ACC112 (cell line): ENCODE data around the gene NPPB.
"Not testable (repeated sequence)": the region's sequence is repeated elsewhere in the genome, so short reads cannot be mapped to it uniquely, and the experiment has no call there.

ENCODE experiments used
- H2AFZ ChIP-seq: fragments of 200-600 bp; sonication (generic); one replicate; pipeline ENCODE4 v1.6.0; 2017; ENCODE audit warnings: antibody characterized with exemption, low read length; ENCODE audit not compliant: unreplicated experiment
- H3K27ac ChIP-seq: fragments of 200-600 bp; sonication (generic); 2 replicates; pipeline ENCODE4 v1.5.1; 2014; ENCODE audit warnings: low read depth, mild to moderate bottlenecking, antibody characterized with exemption, low read length, moderate library complexity
- H3K27me3 ChIP-seq: fragments of 200-600 bp; sonication (generic); 2 replicates; pipeline ENCODE4 v1.6.1; 2014; ENCODE audit warnings: mild to moderate bottlenecking, antibody characterized with exemption, low read length, moderate library complexity, mixed read lengths; ENCODE audit not compliant: insufficient read depth
- H3K36me3 ChIP-seq: fragments of 200-600 bp; sonication (generic); 2 replicates; pipeline ENCODE4 v1.6.1; 2016; ENCODE audit warnings: mild to moderate bottlenecking, antibody characterized with exemption, low read length, moderate library complexity, mixed read lengths; ENCODE audit not compliant: insufficient read depth
- H3K4me1 ChIP-seq: fragments of 200-600 bp; sonication (generic); one replicate; pipeline ENCODE4 v1.6.1; 2016; ENCODE audit warnings: low read length, mixed read lengths; ENCODE audit not compliant: insufficient read depth, unreplicated experiment, control insufficient read depth
- H3K4me3 ChIP-seq: fragments of 200-600 bp; sonication (generic); 2 replicates; pipeline ENCODE4 v1.5.1; 2014; ENCODE audit warnings: mild to moderate bottlenecking, low read depth, low read length
- H3K79me2 ChIP-seq: fragments of 200-600 bp; sonication (generic); one replicate; pipeline ENCODE4 v1.6.0; 2016; ENCODE audit warnings: low read length; ENCODE audit not compliant: control insufficient read depth, unreplicated experiment, insufficient read depth

NPPB gene

DNA sequence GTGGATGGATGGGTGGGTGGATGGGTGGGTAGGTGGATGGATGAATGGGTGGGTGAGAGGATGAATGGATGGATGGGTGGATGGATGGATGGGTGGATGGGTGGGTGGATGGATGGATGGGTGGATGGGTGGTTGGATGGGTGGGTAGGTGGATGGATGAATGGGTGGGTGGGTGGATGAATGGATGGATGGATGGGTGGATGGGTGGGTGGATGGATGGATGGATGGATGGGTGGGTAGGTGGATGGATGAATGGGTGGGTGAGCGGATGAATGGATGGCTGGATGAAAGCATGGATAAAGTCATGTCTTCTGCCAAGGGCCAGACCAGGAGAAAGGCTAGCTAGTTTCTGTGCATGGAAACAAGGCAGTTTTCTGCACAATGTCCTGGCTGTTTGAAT lies 35.8 kb upstream of the NPPB start:
- H3K27me3 ChIP-seq: peaks cover 36% of the 10 kb centered on the region
- not testable (repeated sequence) for H3K4me3 ChIP-seq, H3K36me3 ChIP-seq, H3K4me1 ChIP-seq, H2AFZ ChIP-seq, H3K27ac ChIP-seq, H3K79me2 ChIP-seq

DNA sequence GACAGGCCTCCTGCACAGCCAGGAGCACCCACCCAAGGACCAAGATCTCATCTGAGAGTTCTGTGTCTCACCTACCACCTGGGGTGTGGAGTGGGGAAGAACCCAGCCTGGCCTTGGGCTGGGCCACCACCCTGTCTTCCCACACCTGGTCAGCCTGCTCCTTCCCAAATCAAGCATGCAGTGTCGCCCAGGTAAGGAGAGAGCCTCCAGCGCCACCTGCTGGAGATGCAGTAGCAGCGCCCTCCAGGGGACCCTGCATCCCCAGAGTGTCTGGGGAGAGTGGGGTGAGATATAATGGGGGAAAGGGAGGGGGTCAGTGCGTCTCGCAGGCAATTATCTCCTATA lies 35.1 kb upstream of the NPPB start:
- no peak overlapping the region for H3K27ac ChIP-seq
- H3K36me3 ChIP-seq: no peaks in the 10 kb centered on the region
- H3K27me3 ChIP-seq: peaks cover 31% of the 10 kb centered on the region
- no peaks in the 10 kb centered on the region for H3K4me1 ChIP-seq
- no peak overlapping the region for H3K4me3 ChIP-seq
- no peaks in the 10 kb centered on the region for H3K79me2 ChIP-seq
- H2AFZ ChIP-seq: no peak overlapping the region

DNA sequence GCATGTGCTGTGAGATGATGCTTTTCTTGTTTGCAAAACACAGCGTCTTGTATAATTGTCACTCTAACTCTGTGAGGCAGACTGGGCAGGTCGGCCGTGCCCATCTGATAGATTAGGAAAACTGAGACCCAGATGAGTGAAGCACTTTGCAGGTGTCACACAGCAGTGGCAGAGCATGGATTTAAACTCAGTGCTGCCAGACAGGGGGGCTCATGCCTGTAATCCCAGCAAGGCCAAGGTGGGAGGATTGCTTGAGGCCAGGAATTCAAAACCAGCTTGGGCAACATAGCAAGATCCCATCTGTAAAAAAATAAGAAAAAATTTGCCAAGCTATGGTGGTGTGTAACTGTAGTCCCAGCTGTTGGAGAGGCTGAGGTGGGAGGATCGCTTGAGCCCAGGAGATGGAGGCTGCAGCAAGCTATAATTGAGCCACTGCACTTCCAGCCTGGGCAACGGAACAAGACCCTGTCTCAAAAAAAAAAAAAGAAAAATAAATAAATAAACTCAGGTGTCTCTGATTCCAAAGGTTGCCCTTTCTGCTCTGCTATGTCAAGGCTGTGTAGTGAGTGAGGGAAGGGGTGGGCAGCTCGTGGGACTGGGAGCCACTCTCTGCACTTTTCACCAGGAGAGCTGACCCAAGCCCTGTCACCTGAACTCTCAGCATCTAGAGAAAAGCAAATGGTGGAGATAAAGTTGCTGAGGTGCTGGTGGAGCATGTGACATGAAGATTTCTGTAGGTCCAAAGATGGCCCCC lies 32.9 kb upstream of the NPPB start:
- H3K4me3 ChIP-seq: no peak overlapping the region
- no peak overlapping the region for H2AFZ ChIP-seq
- H3K27ac ChIP-seq: no peak overlapping the region

DNA sequence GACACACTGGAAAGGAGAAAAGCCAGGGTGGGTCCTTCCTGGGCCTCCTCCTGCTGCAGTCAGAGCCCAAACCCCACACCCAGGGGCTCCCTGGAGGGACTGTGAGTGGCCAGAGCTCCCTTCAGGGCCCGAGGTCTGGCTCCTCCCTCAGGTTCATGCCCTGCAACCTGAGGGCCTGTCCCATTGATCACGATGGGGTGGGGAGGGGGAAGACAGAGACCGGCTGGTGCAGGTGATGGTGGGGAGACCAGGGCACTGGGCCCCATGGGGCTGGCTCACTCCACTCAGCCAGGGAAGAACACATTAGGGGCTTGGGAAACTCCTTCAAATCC lies 30.1 kb upstream of the NPPB start:
- peaks cover 19% of the 10 kb centered on the region for H3K27me3 ChIP-seq
- H3K4me1 ChIP-seq: no peaks in the 10 kb centered on the region
- H3K36me3 ChIP-seq: no peaks in the 10 kb centered on the region
- H2AFZ ChIP-seq: no peak overlapping the region
- H3K79me2 ChIP-seq: no peaks in the 10 kb centered on the region
- no peak overlapping the region for H3K4me3 ChIP-seq
- H3K27ac ChIP-seq: no peak overlapping the region

More for the DNA sequence above, 32.9 kb upstream of the NPPB start:
- no peaks in the 10 kb centered on the region for H3K36me3 ChIP-seq
- no peaks in the 10 kb centered on the region for H3K79me2 ChIP-seq
- H3K27me3 ChIP-seq: peaks cover 19% of the 10 kb centered on the region
- no peaks in the 10 kb centered on the region for H3K4me1 ChIP-seq

DNA sequence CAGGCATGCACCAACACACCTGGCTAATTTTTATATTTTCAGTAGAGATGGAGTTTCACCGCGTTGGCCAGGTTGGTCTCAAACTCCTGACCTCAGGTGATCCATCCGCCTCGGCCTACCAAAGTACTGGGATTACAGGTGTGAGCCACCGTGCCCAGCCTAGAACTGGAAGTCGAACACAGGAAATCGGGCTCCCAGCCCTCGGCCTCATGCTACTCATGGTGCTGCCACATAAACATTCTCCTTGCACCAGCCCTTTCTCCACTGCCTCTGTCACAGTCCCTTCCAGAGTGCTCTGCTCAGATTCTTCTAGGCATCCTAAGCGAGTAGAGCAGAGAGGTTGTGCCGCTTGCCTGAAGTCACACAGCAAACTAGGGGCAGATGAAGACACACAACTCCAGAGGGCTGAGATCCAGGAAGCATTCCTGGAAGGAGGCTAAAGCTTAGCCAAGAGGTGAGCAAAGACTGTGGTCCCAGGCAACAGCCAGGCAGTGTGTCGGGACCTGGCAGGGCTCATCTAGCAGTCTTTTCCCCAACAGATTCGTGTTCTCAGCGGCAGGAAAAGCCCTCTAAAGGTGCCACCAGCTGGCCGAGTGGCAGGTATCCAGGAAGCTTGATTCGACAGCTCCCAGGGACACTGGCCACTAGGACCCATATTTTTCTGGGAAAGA lies 29.6 kb upstream of the NPPB start:
- Histone ChIP-seq H3K36me3 (no peaks in the 10 kb centered on the region), H3K4me3 (no peak overlapping the region), H3K27me3 (peaks cover 24% of the 10 kb centered on the region), H3K79me2 (no peaks in the 10 kb centered on the region), H3K27ac (no peak overlapping the region), H3K4me1 (no peaks in the 10 kb centered on the region), H2AFZ (no peak overlapping the region)

DNA sequence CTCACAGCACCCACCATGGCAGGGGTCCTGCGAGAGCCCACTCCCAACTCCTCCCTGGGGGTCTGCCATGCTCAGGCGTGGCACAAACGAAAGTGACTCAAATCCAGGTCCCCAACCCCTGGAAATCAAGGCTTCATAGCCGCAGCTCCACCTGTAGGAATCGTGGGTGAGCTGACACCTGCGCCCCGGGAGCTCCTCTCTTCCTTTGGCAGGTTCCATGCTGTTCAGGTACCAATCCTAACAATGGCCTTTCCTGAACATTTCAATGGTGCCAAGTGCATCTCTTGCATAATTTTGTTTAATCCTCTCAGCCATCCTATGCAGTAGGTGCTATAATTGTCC lies 28.9 kb upstream of the NPPB start:
- Histone ChIP-seq H3K4me1 (no peaks in the 10 kb centered on the region), H3K4me3 (no peak overlapping the region), H3K36me3 (no peaks in the 10 kb centered on the region), H3K79me2 (no peaks in the 10 kb centered on the region), H3K27ac (no peak overlapping the region), H2AFZ (no peak overlapping the region), H3K27me3 (peaks cover 30% of the 10 kb centered on the region)

DNA sequence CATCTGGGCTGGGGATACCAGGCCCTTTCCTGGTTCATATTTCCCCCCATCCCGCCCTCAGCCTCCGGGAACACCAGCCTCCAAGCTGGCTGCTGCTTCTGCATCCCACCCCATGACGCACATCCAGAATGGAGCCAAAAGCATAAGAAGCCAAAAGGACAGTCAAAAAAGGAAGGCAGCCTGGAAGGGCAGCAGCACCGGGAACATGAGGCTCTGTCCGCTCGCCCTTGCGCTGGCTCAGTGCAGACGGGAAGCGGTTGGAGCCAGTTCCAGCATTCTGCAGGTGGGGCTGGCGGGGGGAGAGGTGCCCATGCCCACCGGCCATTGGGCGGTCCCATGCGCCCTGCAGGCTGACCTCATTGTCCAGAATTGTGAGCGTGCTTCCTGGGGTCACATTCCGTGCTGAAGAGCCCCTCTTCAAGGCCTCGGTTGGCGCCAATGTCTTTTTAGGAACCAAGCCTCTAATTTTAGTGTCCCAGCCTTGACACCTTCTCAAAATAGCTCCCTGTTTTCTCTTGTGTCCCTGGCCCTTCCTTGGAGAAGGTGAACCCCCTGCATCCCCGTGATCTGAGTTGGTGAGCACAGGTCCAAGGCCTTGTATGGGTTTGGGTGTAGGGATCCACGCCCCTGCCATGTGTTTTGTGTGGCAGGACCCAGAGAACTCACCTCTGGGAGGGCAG lies 28.4 kb upstream of the NPPB start:
- no peaks in the 10 kb centered on the region for H3K36me3 ChIP-seq
- H2AFZ ChIP-seq: no peak overlapping the region
- no peak overlapping the region for H3K27ac ChIP-seq
- H3K4me3 ChIP-seq: no peak overlapping the region
- no peaks in the 10 kb centered on the region for H3K79me2 ChIP-seq
- peaks cover 27% of the 10 kb centered on the region for H3K27me3 ChIP-seq
- H3K4me1 ChIP-seq: no peaks in the 10 kb centered on the region

DNA sequence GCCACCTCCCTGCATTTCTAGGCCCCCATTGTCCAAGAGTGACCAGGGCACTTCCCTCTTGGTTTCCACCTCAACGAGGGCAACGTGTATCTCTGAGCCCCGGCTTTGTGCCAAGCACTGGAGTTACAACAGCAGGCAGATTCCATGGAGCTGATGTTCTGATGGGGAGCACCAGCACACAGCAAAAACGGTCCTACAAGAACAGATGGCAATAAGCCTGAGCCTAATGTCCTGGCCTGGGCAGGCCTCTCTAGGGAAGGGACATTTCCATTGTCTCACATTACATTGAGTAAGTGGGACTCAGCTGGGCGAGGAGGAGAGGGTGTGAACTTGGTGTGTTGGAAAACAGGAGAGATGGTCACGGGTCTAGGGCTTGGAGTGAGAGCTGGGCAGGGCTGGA lies 27.2 kb upstream of the NPPB start:
- Histone ChIP-seq H3K4me3 (no peak overlapping the region), H3K79me2 (no peaks in the 10 kb centered on the region), H3K36me3 (no peaks in the 10 kb centered on the region), H3K4me1 (no peaks in the 10 kb centered on the region), H3K27me3 (peaks cover 23% of the 10 kb centered on the region), H2AFZ (no peak overlapping the region), H3K27ac (no peak overlapping the region)

DNA sequence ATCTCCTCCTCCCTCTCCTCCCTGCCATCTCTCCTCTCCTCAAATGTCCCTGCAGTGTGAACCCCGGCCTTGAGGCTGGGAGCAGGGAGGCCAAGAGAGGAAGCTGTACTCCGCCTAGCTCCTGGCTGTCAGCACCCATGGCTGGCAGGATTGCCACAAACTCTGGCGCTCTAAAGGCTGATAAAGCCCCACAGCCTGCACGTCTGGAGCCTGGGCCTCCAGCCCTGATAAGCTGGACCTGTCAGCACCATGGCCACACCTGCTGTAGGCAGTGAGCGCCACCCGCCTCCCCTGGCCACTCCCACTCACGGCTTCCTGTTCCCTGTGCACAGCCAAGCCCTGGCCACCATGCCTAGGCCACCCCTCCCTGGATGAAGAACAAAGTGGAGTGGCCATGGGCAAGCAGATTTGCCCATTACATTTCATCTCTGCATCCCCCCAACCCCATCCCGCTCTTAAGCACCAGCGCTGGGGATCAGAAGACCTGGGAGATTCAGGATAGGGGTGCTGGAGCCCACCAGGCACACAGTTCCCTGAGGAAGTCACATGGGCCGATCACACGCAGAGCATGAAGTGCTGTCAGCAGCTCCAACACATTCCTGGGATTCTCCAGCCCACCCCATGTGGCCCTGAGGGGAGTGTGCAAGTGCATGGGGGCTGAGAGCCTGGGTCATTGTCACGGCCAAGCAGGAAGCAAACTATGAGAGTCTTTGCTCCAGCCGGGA lies 24.2 kb upstream of the NPPB start:
- Histone ChIP-seq H3K27ac (no peak overlapping the region), H3K27me3 (peaks cover 38% of the 10 kb centered on the region), H2AFZ (no peak overlapping the region), H3K79me2 (no peaks in the 10 kb centered on the region), H3K4me3 (no peak overlapping the region), H3K4me1 (no peaks in the 10 kb centered on the region), H3K36me3 (no peaks in the 10 kb centered on the region)

DNA sequence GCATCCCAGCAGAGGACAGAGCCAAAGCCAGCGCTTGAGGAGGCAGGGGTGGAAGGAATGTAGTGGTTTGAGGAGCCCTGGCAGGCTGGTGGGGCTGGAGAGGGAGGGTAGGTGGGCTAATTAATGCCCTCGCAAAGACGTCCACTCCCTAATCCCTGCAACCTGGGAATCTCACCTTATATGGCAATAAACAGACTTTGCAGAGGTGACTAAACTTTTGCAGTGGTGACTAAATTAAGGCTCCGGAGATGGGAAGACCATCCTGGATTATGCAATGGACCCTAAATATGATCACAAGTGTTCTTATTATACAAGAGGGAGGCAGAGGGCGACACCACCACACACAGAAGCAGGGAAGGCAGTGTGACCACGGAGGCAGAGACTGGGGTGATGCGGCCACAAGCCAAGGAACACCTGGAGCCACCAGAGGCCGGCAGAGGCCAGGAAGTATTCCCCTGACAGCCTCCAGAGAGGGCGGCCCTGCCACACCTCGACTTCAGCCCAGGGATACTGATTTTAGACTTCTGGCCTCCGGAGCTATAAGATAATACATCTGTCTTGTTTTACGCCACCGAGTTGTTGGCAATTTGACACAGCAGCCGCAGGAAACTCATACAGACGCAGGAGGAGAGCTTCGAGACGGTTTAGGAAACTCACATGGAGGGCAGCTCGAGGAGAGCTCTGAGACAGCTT lies 23.1 kb upstream of the NPPB start:
- peaks cover 46% of the 10 kb centered on the region for H3K27me3 ChIP-seq
- H3K36me3 ChIP-seq: no peaks in the 10 kb centered on the region
- H3K4me3 ChIP-seq: no peak overlapping the region
- H3K79me2 ChIP-seq: no peaks in the 10 kb centered on the region
- no peak overlapping the region for H3K27ac ChIP-seq
- H2AFZ ChIP-seq: no peak overlapping the region
- H3K4me1 ChIP-seq: no peaks in the 10 kb centered on the region
